Panc1 (cell line): ENCODE results near the gene HTT.

ENCODE experiments used
- POLR2AphosphoS5 ChIP-seq: IDR thresholded peaks from 2 replicates; pipeline ENCODE4 v1.6.1; 2012; ENCODE audit warnings: mild to moderate bottlenecking, low read depth, low read length, moderate library complexity
- SIN3A ChIP-seq: IDR thresholded peaks from 2 replicates; pipeline ENCODE4 v1.6.1; 2012; ENCODE audit warnings: low read depth, mild to moderate bottlenecking, low read length, moderate library complexity, borderline replicate concordance; ENCODE audit not compliant: insufficient read depth
- TF ChIP-seq, protein P1 (sequence below): fragments of 450-650 bp; IDR thresholded peaks from 2 replicates; pipeline ENCODE4 v1.5.1; 2017; ENCODE audit warnings: mild to moderate bottlenecking

DNA sequence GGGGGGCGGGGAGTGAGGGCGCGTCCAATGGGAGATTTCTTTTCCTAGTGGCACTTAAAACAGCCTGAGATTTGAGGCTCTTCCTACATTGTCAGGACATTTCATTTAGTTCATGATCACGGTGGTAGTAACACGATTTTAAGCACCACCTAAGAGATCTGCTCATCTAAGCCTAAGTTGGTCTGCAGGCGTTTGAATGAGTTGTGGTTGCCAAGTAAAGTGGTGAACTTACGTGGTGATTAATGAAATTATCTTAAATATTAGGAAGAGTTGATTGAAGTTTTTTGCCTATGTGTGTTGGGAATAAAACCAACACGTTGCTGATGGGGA, 1.1 kb downstream of the HTT start:
- TF ChIP-seq, protein P1, sequence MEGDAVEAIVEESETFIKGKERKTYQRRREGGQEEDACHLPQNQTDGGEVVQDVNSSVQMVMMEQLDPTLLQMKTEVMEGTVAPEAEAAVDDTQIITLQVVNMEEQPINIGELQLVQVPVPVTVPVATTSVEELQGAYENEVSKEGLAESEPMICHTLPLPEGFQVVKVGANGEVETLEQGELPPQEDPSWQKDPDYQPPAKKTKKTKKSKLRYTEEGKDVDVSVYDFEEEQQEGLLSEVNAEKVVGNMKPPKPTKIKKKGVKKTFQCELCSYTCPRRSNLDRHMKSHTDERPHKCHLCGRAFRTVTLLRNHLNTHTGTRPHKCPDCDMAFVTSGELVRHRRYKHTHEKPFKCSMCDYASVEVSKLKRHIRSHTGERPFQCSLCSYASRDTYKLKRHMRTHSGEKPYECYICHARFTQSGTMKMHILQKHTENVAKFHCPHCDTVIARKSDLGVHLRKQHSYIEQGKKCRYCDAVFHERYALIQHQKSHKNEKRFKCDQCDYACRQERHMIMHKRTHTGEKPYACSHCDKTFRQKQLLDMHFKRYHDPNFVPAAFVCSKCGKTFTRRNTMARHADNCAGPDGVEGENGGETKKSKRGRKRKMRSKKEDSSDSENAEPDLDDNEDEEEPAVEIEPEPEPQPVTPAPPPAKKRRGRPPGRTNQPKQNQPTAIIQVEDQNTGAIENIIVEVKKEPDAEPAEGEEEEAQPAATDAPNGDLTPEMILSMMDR = no peak
- no peak for TF ChIP-seq POLR2AphosphoS5
- TF ChIP-seq SIN3A = no peak
